Right atrium auricular region (tissue), 2 donors: ENCODE results near the gene MAP3K4. TPM values are rescaled to one million over a fixed set of nuclear protein-coding genes. Genes with fewer than 3 reads are reported as not detected.

Experiments used
- DNase-seq: peaks from one replicate; pipeline ENCODE4 v3.0.0-alpha.2; 2019; ENCODE audit warnings: low spot score
- H3K27ac ChIP-seq, 2 donors: fragments of 200-600 bp; sonication (generic); 1 replicate in 1 of 2; 2 replicates in 1 of 2; pipeline ENCODE4 v1.5.1; 2016 to 2019
- H3K27me3 ChIP-seq, 2 donors: fragments of 200-600 bp; sonication (generic); one replicate each; pipeline versions ENCODE4 v1.5.1 to v1.6.0; 2017 to 2019
- H3K36me3 ChIP-seq: fragments of 200-600 bp; sonication (generic); one replicate; pipeline ENCODE4 v1.5.1; 2016
- H3K4me1 ChIP-seq, 2 donors: fragments of 200-600 bp; sonication (generic); one replicate each; pipeline versions ENCODE4 v1.5.1 to v1.6.0; 2017 to 2019
- H3K4me3 ChIP-seq, 2 donors: fragments of 200-600 bp; sonication (generic); 1 replicate in 1 of 2; 2 replicates in 1 of 2; pipeline ENCODE4 v1.5.1; 2017 to 2019; ENCODE audit warnings: mild to moderate bottlenecking in 1 of 2, moderate library complexity in 1 of 2
- H3K9me3 ChIP-seq, 2 donors: fragments of 200-600 bp; sonication (generic); one replicate each; pipeline ENCODE4 v1.5.1; 2019
- total RNA-seq, 2 donors: library from RNA; depleted of rRNA; stranded (reverse); fragments of >200 nt; gene quantifications; one replicate each; pipeline ENCODE4 v1.1.0, GENCODE V29; 2016
- TF ChIP-seq, protein P1 (sequence below), 2 donors: fragments of 200-600 bp; sonication (generic); IDR thresholded peaks; one replicate each; pipeline ENCODE4 v1.5.1; 2019; ENCODE audit warnings: antibody characterized with exemption in 2 of 2

The MAP3K4 gene
- 10 to 100 TPM; 15.6 to 17.2 TPM for total RNA-seq

DNA sequence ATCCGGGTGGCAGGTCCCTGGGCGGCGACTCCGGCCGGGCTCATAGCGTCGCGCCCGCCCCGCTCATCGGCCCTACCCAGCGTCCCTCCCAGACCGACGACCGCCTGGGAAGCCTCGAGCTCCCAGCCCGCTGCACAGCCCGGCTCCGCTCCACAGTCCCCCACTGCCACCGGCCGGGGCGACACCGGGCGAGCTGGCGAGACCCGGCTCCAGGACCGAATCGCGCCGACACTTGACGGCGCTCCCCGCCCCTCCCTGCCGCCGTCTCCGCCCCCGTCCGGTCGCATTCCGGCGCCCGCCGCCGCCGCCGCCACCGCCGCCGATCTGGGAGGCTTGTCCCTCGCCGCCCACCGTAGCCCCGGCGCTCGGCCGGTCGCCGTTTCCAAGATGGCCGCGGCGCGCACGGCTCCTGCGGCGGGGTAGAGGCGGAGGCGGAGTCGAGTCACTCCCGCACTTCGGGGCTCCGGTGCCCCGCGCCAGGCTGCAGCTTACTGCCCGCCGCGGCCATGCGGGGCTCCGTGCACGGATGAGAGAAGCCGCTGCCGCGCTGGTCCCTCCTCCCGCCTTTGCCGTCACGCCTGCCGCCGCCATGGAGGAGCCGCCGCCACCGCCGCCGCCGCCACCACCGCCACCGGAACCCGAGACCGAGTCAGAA, at the start of gene MAP3K4:
Gene MAP3K4 (plus strand): TSS at position 364 of the 655 bp plus-strand sequence. CDS start 163 bp downstream, at position 527.
- peak within 1 kb of the TSS; percentile 93 to 96 for H3K27ac ChIP-seq
- TF ChIP-seq, protein P1, sequence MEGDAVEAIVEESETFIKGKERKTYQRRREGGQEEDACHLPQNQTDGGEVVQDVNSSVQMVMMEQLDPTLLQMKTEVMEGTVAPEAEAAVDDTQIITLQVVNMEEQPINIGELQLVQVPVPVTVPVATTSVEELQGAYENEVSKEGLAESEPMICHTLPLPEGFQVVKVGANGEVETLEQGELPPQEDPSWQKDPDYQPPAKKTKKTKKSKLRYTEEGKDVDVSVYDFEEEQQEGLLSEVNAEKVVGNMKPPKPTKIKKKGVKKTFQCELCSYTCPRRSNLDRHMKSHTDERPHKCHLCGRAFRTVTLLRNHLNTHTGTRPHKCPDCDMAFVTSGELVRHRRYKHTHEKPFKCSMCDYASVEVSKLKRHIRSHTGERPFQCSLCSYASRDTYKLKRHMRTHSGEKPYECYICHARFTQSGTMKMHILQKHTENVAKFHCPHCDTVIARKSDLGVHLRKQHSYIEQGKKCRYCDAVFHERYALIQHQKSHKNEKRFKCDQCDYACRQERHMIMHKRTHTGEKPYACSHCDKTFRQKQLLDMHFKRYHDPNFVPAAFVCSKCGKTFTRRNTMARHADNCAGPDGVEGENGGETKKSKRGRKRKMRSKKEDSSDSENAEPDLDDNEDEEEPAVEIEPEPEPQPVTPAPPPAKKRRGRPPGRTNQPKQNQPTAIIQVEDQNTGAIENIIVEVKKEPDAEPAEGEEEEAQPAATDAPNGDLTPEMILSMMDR (IDR thresholded peaks at IDR 0.05) = peak in 1 of 2 donors; percentile 14

DNA sequence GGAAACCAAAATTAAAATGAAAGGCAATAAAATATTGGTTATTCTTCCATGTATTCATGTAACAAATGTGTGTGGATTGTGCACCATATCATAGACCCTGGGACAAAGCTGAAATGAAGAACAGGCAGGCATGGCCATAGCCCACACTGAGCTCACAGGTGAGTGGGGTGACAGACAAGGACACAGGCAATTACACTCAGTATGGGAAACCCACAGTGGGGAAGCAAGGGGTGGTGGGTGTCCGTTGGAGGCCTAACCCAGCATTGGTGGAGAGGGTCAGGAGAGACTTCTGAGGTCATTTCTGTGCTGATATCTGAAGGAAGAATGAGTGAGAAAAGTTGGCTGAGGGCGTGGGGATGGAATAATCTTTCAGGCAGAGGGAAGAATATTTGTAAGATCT, 47.6 kb upstream of the MAP3K4 start:
- TF ChIP-seq, protein P1 (IDR thresholded peaks at IDR 0.05) = no peak
- H3K36me3 ChIP-seq = no peaks in the 10 kb centered on the region
- H3K27me3 ChIP-seq = no peaks in the 10 kb centered on the region
- no peak overlapping the region for H3K4me3 ChIP-seq
- H3K27ac ChIP-seq = no peak overlapping the region
- H3K4me1 ChIP-seq = no peaks in the 10 kb centered on the region
- H3K9me3 ChIP-seq = no peaks in the 10 kb centered on the region
- no peak for DNase-seq

More for the DNA sequence above, at the start of gene MAP3K4:
- Histone ChIP-seq H3K4me3 (peak within 1 kb of the TSS; percentile 95 to 99), H3K4me1 (peaks cover 0 to 28% of the 10 kb centered on the region in 2 donors), H3K27me3 (no peaks in the 10 kb centered on the region), H3K36me3 (no peaks in the 10 kb centered on the region), H3K9me3 (no peaks in the 10 kb centered on the region)
- DNase-seq = no peak

DNA sequence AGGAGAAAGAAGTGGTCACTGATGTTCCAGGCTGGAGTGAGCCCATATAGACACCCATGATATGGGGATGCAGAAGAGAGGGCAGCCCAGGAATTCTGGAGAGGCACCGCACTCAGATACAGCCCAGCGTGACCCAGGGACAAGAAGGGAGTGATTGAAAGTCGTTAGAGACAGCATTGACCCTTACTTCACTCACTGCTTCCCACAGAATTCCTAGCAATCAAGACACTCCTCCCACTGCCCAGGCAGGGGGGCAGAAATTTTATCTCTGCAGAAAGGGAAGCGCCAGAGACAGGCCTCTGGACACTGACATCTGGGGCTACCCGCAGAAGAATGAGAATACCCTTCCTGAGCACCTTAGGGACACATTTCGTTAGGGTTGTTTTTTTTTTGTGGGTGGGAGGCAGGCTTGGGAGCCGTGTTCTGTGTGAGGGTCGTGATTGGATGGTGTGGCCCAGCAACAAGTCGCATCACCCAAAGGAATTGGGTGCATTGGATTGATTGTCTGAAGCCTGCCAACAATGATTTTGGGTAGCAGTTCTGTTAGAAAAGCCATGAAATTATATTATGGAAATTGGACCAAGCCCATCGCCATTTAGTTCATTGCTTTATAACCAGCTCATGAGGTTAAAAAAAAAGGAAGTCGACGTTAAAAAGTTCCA, 45.9 kb upstream of the MAP3K4 start:
- Histone ChIP-seq H3K4me1 (peaks cover 0 to 9% of the 10 kb centered on the region in 2 donors), H3K4me3 (no peak overlapping the region), H3K9me3 (no peaks in the 10 kb centered on the region), H3K27me3 (no peaks in the 10 kb centered on the region), H3K27ac (no peak overlapping the region), H3K36me3 (no peaks in the 10 kb centered on the region)
- no peak for DNase-seq
- TF ChIP-seq, protein P1 (IDR thresholded peaks at IDR 0.05) = no peak

DNA sequence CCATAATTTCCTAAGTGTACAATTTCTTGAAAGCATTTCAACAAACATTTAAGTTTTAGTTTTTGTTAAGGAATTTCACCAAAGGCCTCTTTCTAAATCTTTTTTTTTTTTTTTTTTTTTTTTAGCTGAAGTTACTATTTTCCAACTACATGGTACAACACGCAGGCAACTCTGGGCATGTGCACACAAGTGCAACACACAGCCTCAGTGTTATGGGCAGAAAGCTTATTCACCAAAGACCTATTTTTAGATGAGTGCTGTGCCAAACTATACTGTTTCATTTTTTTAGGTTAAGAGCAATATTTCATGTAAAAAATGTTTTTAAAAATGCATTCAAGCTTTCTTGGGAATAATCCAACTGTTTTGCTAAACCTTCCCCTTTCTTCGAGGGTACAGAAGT, 42.0 kb upstream of the MAP3K4 start:
- H3K27me3 ChIP-seq = no peaks in the 10 kb centered on the region
- peak overlapping the region; percentile 65 to 77 for H3K27ac ChIP-seq
- H3K9me3 ChIP-seq = no peaks in the 10 kb centered on the region
- no peaks in the 10 kb centered on the region for H3K36me3 ChIP-seq
- no peak for DNase-seq
- TF ChIP-seq, protein P1 (IDR thresholded peaks at IDR 0.05) = no peak
- H3K4me3 ChIP-seq = no peak overlapping the region
- H3K4me1 ChIP-seq = peaks cover 0 to 14% of the 10 kb centered on the region in 2 donors

DNA sequence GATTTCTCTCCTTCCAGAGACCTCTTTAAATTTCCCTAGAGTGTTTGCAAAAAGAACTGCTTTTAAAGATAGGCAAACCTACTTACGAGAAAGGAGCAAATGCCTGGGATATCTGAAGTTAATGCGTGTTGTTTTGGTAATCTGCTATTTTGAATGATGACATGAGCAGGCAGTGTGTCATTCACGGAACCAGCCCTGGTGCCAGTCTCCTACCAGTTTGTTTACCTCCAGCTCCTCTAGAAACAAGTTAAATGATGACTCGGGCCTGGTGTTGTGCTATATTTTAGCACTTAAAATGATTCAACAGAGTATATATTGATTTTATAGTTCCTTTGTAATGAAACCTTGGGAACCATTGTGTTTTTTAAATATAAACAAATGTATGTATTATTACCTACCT, 41.1 kb upstream of the MAP3K4 start:
- Histone ChIP-seq H3K4me1 (peaks cover 0 to 14% of the 10 kb centered on the region in 2 donors), H3K9me3 (no peaks in the 10 kb centered on the region), H3K36me3 (no peaks in the 10 kb centered on the region), H3K4me3 (no peak overlapping the region), H3K27ac (peak overlapping the region; percentile 65 to 77), H3K27me3 (no peaks in the 10 kb centered on the region)
- DNase-seq = no peak
- TF ChIP-seq, protein P1 (IDR thresholded peaks at IDR 0.05) = no peak
